B cell (primary cell): Measurements from ENCODE around the gene STX18.

Experiments
- CTCF ChIP-seq: fragments of 200-600 bp; IDR thresholded peaks from one replicate; pipeline ENCODE4 v1.8.0; 2022; ENCODE audit warnings: antibody characterized with exemption, mild to moderate bottlenecking
- EZH2 ChIP-seq: IDR thresholded peaks from 2 replicates; pipeline ENCODE4 v1.6.1; 2012; ENCODE audit warnings: borderline replicate concordance, low read depth, mild to moderate bottlenecking, moderate library complexity, low read length; ENCODE audit not compliant: insufficient read depth, poor library complexity, severe bottlenecking

GRCh38 chr4:4398430-4398829, 143.4 kb downstream of the STX18 start:
- TF ChIP-seq CTCF = no peak
- TF ChIP-seq EZH2 = no peak
